GM18858 (cell line): ENCODE data around the gene SMOC2.

ENCODE experiments used
- ATAC-seq: cut with Tn5 transposase; IDR thresholded peaks from one replicate; pipeline ENCODE4 v1.9.1; 2021; ENCODE audit not compliant: unreplicated experiment

The SMOC2 gene

DNA sequence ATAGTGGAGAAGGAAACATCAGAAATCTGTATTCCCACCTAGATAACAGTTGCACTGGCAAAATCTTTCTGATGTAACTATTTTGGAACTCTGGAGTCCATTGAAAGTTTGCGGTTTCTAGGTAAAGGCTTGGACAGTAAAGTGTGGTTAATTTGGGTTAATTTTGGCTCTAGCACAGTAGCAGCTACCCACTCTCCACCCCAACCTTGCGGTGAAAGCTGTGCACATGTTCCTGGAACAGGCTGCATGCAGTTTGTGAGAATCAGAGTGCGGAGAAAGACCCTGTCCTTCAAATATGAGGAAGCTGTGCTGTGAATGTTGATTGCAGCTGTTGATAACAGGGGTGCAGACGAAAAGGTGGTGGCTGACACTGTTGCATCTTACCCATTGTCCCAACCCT is 38.4 kb downstream of the SMOC2 start:
- ATAC-seq, result no peak

DNA sequence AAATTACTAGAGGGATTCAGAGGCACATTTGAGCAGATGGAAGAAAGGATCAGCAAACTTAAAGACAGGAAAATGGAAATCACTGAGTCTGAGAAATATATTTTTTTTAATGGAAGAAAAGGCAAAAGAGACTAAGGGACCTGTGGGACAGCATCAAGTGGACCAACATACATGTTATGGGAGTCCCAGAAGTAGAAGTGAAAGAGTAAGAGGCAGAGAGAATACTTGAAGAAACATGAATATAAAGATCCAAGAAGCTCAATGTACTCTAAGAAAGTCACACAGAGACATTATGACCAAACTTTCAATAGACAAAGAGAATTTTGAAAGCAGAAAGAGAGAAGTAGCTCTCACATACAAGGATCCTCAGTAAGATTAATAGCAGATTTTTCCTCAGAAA is 39.5 kb downstream of the SMOC2 start:
- no peak for ATAC-seq

GRCh38 chr6:168485818-168486217 is 44.8 kb downstream of the SMOC2 start:
- no peak for ATAC-seq

GRCh38 chr6:168490757-168491156 is 49.8 kb downstream of the SMOC2 start:
- no peak for ATAC-seq

DNA sequence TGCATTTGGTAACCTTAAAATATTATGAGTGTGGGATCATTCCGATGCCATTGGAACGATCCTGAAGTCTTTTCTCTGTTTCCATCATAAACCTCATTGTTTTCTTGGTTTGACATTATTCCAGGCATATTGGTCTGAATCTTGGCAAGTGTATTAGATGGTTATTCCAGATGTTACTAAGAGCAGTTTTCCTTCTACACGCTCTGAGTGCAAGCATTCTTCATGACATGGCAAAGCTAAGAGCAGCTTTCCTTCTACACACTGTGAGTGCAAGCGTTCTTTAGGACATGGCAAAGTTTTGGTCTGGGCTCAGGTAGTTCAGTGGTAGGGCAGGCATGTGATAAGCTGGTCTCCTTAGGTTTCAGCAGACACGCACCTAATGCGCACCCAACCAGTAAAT is 53.0 kb downstream of the SMOC2 start:
- ATAC-seq, result no peak

- no peak for ATAC-seq
Observed at GRCh38 chr6:168494726-168495125, 53.7 kb downstream of the SMOC2 start.

- ATAC-seq, result no peak
Observed at GRCh38 chr6:168495133-168495532, 54.1 kb downstream of the SMOC2 start.

- no peak for ATAC-seq
Observed at GRCh38 chr6:168495636-168496035, 54.7 kb downstream of the SMOC2 start.

- ATAC-seq, result no peak
Observed at GRCh38 chr6:168496139-168496996, 55.4 kb downstream of the SMOC2 start.

DNA sequence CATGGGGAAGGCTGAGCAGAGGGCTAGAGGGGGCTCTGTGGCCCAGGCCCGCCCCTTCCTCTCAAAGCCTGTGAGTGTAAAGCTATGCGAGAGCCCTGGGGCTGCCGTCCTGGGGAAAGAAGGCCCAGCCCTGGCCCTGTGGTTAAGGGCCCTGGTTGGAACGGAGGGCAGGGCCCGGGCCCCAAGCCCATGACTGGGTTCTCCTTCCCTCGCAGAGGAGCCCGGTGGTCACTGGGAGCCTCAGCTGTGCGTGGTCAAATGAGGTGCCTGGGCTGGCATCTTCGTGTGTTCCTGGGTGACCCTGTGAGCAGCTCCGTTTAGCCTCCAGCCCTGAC is 56.0 kb downstream of the SMOC2 start:
- no peak for ATAC-seq

GRCh38 chr6:168497381-168497780 is 56.4 kb downstream of the SMOC2 start:
- no peak for ATAC-seq

DNA sequence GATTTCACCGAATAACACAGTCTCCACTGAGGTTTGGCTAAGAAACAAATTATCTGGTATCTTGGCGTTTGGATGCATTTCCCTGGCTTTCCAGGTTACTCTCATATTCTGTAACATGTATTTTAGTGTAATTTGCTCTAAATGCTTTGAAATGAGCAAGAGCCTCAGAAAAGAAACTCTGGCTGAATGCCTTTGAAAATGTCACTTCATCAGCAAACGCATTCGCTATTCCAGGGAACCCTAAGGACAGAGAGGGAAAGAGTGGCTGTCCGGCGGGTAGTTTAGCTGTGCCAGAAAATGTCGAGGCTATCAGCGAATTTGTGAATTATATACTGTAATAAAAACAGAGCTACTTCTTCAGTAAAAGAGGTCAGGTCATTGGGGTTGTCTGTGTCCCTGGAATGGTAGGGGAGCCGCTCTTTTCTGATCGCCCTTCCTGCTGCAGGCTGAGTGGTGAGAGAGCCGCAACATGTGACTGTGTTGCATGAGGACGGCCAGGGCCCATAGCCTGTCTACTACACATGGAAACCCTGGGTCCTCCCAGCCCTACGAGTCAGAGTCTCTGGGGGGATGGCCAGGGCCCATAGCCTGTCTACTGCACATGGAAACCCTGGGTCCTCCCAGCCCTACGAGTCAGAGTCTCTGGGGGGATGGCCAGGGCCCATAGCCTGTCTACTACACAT is 57.3 kb downstream of the SMOC2 start:
- no peak for ATAC-seq

GRCh38 chr6:168499045-168499650 is 58.2 kb downstream of the SMOC2 start:
- no peak for ATAC-seq

DNA sequence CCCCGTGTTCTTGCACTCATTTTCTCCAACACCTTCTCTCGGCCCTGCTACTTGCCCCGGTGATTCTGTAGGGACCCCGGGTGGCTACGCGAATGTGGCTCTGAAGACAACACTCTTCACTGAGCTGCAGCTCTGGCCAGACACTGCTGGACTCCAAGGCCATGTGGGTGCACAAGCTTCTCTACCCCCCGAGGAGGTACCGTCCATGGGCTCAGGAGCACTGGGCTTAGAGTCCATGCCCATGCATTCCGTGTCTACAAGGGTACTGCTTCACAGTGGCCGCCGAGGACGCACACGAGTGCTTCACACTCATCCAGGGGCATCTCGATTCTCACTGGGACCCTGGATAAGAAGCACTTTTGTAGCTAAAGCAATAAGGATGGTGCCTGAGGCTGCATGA is 59.5 kb downstream of the SMOC2 start:
- ATAC-seq, result no peak

DNA sequence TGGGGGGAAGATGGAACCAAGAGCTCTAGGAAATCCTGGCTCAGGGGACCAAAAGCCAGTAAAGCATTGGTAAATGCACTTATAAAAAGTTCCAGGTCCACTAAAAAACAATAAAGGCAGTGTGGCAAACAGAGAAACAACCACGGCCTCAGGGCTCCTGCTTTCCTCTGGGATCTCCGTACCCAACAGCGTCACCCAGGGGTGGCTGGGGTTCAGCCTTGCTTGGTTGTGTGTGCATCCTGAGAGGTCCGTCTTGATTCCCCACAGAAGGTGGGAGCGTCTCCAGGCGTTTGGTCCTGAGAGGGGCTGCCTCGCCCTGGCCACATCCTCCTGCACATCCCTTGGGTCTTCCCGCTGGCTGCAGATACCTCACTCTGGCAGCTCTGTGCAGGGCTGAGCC is 60.6 kb downstream of the SMOC2 start:
- no peak for ATAC-seq

GRCh38 chr6:168504366-168504765 is 63.4 kb downstream of the SMOC2 start:
- ATAC-seq, result no peak

DNA sequence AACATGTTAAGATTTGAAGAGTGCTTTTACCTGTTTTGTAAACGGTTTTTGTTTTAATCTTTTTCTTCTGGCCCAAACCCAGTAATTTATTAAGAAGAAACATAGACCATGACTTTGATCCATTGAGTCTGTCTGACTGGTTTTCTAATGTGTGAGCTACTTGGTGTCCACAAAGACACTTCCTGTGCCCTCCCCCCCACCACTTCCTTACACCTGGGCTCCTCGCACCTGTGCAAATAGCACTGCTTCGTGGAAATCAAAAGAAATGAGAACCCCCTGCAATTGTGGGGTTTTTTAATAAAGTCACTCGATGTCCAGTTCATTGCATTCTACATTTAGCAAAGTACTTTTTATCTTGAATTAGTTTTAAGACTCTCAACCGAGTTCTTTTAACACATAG is 65.5 kb downstream of the SMOC2 start:
- ATAC-seq, result no peak

- no peak for ATAC-seq
Observed at GRCh38 chr6:168507297-168507696, 66.3 kb downstream of the SMOC2 start.

DNA sequence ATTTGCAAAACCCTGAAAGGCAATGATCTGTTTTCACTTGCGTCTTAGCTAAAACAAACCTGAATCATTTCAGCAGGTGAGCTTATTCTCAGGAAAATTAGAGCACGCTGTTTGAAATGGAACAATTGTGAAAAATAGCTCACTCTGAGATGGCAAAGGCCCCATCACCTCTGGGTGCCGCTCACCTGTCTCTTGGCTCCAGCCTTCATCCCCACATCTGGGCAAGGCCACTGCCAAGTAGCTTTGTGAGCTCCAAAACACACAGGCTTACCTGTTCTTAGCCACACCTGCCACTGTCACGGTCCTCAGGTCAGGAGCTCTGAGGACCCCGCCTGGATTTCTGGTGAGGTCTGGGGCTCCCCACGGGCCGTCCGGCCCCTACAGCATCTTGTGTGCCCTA is 66.7 kb downstream of the SMOC2 start:
- no peak for ATAC-seq

GRCh38 chr6:168508903-168509302 is 67.9 kb downstream of the SMOC2 start:
- ATAC-seq, result no peak

- ATAC-seq, result no peak
Observed at GRCh38 chr6:168513766-168514165, 72.8 kb downstream of the SMOC2 start.

DNA sequence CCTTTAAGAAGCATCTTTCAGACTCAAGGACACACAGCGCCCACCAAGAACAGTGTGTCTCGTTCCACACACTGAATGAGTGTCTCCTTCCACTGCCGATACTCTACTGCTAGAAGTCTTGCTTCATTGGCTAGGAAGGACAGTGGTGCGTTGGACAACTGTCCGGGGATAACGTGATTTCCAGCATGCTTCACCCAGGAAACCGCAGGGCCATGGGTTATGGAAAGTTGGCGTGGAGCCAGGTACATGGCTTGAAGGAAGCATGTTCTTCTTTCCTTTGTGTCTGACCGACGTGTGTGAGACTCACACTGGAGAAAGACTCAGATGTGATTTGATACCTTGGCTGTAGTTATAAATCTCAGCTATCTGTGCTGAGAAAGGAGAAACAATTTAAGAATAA is 73.2 kb downstream of the SMOC2 start:
- no peak for ATAC-seq
